T-helper 1 cell treated with Interleukin-12 subunit alpha and Interleukin-12 subunit beta and Interleukin-4 antibody, amounts not matched to agents 30 ng/mL and 1 ng/mL, for 36 hours (primary cell): Measurements from ENCODE around the gene LAMA5. TPM values are rescaled to one million over a fixed set of nuclear protein-coding genes. Genes with fewer than 3 reads are reported as not detected.

Experiments
- intact Hi-C: fragments of 100-400 bp; cut with micrococcal nuclease; formaldehyde crosslinking; loops from one replicate; pipeline ENCODE4 v1.15.1; 2024
- total RNA-seq: library from RNA; stranded (reverse); gene quantifications from 2 replicates; pipeline ENCODE4 v1.2.3, GENCODE V29; 2022

Gene LAMA5
- total RNA-seq, 1 donor from 2014 or later: 0.76 TPM

DNA sequence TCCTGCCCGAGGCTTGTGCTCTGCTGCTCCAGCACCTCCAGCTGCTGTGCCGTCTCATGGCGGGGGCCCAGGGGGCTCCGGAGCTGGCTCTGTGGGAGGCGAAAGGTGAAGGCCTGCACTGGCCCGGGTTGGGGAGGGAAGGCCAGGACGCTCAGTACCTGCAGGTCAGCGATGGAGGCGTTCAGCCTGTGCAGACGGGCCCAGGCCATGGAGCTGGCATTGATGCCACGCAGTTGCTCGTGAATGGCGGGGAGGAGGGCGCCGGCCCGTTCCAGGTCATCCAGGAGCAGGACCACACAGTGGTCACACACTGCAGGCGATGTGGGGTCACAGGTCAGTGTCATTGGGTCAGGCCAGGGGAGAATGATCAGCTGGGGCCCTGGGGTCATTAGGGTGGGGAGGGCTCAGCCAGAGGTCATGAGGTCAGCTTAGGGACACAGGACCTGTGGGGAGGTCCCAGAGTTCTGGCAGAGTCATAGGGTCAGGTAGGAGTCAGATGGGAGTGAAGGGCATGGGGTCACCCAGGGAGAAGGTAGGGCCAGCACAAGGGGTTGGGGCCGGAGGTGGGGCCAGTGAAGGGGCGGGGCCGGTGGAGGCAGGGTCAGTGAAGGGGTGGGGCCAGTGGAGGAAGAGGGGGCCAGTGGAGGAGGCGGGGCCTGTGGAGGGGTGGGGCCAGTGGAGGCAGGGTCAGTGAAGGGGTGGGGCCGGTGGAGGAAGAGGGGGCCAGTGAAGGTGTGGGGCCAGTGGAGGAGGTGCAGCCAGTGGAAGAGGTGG, 46.3 kb downstream of the LAMA5 start:
- intact Hi-C loops: loop anchor here (1.0 kb wide), 1 partner anchor 18 kb away; the partner anchor contains the start of gene ADRM1

DNA sequence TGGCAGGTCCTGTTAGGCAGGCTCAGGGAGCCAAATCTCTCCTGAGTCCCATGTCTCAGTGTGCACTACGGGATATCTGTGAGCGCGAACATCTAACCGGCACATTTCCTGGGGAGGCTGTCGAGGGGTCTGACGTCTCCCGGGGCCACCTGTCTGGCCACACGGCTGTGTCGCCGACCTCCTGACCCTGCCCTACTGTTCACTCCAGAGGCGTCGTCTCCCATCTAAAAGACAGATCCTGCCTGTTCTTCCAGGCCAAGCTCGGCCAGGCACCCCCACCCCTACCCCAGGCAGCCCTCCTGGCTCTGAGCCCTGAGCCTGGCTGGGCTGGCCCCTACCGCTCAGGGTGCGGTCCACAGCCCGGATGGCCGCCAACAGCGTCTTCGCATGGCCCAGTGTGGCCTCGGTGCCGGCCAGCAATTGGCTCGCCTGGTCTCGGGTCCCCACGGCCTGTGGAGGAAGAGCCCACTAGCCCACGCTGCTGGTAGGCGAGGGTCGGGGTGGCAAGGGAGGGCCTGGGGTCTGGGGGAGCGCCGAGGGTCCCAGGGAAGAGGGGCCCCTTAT, 47.7 kb downstream of the LAMA5 start:
- intact Hi-C loops: no loop called here

DNA sequence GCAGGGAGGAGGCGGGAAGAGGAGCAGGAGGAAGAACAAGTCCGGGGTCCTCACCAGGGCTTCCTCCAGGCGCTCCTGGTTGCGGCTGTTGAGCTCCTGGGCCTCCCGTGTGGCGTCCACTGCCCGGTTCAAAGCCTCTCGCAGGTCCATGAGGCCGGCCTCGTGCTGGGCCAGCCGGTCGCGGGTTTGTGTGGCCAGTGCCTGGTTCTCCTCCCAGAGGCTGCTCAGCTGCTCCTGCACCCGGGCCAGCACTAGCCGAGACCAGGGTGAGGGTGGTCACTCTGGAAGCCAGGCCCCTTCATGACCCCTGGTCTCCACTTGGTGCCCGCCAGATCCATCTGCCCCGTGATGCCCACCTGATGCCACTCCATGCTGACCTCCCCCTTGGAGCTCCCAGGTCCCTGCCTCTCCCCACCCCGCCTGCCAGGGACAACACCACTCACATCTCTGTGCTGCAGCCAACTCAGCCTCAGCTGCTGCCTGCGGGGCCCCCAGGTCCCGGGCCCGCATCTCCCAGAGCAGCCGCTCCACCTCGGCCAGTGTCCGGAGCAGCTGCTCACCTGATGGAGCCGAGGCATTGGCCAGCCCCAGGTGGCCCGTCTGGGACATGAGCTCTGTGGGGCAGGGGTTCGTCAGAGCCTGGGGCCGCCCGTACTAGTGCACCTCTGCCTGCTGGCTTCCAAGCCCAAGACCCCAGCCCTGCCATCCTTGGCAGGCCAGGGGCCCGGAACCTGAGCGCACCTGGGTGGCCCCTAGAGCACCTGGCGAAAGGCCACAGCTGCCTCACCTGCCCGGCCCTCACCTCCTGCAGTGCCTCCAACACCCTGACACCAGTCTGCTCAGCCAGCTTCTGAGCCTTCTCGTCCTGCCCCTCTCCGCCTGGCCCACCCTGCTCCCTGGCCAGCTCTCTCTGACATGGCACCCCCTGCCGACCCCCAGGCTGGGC, 48.4 kb downstream of the LAMA5 start:
- intact Hi-C loops: no loop called here

DNA sequence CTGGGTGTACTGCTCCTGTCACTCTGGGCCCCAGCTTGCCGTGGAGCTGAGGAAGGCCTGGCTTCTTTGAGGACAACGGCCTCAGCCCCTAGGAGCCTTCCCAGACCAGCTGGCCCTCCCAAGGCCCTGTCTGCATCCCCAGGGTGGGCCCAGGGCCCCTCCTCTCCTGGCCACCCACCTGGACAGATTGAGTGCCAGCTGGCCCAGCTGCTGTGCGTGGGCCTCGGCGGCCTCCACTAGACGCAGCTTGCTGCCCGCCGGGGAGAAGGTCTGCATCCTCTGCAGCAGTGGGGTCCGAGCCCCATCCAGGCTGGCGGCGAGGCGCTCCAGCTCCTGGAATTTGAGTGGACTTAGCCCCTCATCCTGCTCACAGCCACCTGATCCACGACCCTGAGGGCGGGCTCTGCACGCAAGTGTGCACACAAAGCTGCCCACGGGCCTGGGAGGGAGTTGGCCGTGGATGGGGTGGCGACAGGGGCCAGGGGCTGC, 49.9 kb downstream of the LAMA5 start:
- intact Hi-C loops: no loop called here

DNA sequence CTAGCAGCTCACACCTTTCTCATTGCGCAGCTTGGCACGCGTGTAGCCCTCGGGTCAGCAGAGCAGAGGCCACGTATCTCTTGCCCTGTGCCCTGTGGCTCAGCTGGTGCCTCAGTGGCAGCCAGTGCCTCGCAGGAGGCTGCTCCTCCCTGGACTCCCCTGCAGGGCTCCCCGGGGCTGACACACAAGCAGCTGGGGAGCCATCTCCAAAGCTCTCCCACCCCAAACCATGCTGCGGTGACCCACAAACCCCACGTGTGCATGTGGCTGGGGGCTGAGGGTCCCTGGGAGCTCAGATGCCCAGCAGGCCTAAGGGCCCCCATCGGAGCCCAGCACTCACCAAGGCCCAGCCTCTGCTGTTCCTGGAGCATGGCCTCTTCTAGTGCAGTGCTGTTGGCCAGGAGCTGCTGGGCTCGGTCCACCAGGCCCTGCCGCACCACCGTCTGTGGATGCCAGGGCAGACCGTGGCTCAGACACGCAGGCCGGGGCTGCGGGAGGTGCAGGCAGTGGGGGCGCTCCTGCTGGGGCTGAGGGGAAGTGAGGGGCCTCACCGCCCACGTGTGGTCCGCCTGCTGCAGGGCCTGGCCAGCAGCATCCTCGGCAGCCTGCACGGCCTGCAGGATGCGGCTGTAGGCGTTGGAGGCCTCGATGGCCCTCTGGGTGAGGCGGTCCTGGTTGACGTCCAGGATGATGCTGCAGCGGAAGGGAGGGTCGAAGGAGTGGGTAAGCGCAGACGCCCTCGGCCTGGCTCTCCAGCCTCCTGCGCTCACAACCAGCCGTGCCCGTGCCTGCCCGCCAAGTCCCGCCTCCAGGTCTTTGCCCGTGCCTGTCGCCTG, 50.6 kb downstream of the LAMA5 start:
- intact Hi-C loops: no loop called here

DNA sequence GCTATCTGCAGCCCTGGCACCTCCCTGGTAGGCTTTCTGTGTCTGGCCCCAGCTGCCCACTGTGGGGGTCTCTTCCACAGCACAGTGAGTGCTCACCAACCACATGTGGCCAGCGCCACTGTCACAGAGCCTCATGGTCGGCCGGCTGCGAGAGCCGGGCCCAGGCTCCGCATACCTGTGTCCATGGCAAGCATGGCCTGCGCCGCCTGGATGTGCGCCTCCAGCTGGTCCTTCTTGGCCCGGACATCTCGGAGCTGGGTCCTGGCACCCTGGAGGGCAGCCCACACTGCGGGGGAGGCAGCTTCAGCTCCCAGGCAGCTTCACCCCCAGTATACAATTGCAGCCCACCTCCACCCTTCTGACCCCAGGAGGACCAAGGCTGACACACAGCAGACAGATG, 51.3 kb downstream of the LAMA5 start:
- intact Hi-C loops: no loop called here

DNA sequence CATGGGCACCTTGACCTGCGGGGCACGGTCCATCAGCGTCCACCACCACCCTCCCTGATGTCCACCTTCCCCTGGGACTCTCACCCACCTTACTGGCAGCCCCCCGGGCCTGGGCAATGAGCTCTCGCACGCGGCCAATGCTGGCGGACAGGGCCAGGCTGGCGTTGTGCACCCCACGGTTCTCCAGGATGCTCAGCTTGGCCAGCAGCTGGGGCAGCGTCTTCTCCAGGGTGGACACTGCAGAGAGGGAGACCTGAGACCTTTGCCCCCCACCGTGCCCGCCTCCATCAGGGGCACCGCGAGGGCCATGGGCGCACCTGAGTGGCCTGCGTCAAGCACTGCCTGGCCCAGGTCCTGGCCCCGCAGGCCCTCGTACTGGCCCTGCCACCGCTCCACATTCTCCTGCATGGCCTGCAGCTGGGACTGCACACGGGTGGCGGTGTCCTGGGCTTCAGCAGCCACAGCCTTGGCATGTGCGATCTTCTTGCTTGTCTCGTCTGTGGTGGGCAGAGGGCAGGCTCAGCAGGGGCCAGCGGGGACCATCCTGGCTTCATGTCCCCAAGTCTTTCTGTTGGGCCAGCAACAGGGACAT, 52.3 kb downstream of the LAMA5 start:
- intact Hi-C loops: no loop called here

DNA sequence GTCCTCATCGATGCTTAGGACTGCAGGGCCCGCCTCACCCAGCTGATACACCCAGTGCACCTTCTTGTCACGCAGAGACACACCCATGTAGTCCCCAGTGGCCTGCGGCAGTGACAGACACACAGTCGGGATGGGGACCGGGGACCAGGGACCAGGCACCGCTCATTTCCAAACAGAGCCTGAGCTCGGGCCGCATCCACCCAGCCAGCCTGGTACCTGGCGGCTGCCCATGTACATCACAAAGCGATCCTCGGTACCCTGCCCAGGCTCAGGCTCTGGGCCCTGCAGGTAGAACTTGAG, 52.8 kb downstream of the LAMA5 start:
- intact Hi-C loops: no loop called here

DNA sequence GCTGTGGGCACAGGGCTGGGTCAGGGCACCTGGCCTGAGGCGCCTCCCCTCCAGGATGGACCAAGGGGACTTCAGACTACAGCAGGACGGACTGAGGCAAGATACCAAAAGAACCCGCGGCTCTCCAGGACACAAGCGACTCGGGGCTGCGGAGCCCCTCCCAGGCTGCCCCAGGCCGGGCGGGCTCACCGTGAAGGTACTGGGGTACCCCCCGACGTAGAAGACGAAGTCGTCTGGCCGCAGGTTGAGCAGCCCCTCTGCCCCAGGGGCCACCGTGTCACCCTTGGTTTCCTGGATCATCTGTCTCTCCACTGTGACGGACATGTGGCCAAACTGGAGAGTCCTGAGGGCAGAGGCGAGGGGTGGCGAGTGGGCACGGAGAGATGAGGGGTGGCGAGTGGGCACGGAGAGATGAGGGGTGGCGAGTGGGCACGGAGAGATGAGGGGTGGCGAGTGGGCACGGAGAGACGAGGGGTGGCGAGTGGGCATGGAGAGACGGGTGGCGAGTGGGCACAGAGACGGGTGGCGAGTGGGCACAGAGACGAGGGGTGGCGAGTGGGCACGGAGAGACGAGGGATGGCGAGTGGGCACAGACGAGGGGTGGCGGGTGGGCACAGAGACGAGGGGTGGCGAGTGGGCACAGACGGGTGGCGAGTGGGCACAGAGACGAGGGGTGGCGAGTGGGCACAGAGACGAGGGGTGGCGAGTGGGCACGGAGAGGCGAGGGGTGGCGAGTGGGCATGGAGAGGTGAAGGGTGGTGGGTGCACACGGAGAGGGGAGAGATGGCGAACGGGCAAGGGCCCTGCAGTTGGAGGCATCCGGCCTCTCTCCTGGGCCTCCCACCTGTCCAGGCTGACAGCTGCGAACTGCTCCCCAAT, 53.4 kb downstream of the LAMA5 start:
- intact Hi-C loops: no loop called here

DNA sequence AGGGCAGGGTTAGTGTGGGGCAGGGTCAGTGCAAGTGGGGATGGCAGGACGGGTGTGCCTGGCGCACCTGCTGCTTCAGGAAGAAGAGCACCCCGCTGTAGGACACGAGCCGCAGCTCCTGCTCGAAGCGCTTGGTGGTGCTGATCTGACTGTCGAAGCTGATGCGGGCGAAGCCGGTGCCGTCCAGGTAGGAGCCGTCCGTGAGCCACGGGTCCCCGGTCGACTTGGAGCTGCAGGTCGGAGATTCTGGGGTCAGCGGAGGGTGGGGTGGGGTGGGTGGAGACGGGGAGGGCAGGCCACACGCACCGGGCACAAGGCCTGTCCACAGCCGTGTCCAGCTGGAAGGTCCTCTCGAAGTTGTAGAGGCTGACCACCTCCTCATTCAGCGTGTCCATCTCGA, 54.1 kb downstream of the LAMA5 start:
- intact Hi-C loops: no loop called here

DNA sequence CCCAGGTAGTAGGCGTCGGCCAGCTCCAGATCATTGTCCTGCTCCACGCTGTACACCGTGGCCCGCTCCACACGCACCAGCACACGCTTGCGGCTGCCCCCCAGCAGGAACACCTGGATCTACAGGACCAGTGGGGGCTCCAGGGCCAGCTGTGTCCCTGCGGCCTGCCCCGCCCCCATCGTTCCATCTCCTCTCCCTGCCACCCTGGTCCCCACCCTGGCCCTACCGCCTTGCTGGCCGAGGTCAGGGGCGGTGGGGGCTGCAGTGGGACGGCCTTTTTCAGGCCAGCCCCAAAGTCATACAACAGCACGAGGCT, 54.5 kb downstream of the LAMA5 start:
- intact Hi-C loops: no loop called here

DNA sequence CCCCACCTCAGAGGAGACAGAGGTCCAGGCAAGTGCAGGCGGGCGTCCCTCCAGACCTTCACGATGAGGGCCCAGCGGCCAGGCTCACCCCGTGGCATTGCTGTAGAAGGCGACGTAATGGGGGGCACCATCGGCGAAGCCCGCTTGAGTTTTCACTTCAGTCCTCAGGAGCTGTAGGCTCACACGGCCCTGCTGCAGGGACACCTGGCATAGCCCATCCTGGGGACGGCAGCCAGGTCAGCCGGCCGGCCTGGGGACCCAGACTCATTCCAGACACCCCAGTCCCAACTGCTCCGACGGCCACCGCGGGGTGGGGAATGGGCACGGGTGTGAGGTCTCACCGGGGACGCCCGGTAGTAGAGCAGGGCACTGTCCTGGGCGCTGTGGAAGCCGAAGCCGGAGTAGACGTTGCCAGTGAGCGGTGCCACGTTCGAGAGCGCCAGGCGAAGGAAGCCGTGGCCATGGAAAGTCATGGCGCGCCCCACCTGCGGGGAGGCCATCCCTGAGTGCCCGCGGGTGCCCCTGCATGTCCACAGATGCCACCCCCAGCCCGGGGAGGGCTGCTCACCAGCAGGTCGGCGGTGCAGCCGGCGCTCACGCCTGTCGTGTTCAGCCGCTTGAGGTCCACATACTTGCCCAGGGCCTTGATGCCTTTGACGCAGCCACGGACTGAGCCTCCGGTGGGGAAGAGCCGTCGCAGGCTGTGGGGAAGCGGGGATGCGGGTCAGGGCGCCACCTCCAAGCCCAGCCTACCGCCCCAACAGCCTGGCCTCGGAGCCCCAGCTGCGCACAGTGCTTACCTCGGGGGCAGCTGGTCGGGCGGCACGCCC, 55.1 kb downstream of the LAMA5 start:
- intact Hi-C loops: no loop called here

DNA sequence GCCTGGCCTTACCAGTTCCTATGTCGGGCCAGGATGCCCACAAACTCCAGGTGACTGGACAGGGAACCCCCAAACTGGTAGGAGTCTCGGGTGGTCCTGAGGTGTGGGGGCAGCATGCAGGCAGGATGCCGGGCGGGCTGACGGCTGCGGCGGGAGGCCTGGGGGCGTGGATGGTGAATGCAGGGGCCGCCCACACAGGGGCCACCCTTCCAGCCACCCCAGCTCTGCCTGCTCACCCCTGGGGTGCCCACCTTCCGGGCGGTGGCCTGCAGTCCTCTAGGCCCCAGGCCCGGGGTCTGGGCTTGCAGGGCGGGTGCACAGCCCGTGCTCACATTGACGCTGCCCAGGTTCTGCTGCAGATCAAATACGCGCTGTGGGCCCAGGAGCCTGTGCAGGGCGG, 56.0 kb downstream of the LAMA5 start:
- intact Hi-C loops: no loop called here

DNA sequence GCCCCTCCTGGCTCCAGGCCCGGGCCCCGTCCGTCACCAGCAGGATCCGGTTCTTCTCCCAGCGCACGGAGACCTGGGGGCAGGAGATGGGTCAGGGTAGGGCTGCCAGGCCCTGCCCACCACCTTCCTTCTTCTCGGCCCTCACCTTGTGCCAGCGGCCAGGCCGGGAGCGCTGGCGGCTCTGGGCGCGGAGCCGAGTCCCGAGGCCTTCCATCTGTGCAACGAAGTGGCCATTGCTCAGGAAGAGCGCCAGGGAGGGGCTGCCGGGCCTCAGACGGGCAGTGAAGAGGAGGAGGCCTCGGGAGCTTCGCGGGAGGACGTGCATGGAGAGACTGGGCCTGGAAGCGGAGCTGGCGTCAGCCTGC, 56.4 kb downstream of the LAMA5 start:
- intact Hi-C loops: no loop called here

DNA sequence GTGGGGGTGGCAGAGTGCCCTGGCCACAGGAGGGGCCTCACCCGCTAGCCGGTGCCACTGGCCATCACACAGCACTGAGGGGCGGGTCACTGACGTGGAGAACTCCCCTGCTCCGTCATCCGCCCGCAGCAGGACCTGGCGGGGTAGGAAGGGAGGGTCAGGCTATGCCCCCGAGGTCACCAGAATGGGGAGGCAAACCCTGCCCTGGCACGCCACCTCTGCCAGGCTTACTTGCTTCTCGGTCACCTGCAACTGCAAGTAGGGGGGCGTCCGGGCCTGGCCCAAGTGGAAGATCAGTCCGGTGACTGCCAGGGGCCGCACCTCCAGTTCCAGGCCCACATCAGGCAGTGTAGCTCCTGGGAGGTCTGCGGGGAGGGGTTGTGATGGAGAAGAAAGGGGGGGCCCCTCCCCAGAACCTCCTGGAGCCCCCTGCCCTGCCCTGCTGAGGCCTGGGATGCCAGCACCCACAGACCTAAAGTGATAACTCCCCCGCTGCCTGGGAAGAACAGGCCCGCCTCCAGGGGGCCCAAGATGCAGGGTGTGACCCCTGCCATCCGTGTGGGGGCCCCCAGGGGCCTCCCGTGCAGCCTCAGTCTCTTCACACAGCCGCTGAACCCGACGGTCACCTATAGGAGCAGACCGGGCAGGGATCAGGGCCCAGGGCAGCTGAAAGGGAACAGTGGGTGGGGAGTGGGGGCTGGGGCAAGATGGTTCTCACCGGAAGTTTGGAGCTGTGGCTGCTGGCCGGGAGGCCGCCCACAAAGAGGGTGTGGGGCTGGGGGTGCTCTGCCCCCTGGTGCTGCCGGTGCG, 57.0 kb downstream of the LAMA5 start:
- intact Hi-C loops: no loop called here

DNA sequence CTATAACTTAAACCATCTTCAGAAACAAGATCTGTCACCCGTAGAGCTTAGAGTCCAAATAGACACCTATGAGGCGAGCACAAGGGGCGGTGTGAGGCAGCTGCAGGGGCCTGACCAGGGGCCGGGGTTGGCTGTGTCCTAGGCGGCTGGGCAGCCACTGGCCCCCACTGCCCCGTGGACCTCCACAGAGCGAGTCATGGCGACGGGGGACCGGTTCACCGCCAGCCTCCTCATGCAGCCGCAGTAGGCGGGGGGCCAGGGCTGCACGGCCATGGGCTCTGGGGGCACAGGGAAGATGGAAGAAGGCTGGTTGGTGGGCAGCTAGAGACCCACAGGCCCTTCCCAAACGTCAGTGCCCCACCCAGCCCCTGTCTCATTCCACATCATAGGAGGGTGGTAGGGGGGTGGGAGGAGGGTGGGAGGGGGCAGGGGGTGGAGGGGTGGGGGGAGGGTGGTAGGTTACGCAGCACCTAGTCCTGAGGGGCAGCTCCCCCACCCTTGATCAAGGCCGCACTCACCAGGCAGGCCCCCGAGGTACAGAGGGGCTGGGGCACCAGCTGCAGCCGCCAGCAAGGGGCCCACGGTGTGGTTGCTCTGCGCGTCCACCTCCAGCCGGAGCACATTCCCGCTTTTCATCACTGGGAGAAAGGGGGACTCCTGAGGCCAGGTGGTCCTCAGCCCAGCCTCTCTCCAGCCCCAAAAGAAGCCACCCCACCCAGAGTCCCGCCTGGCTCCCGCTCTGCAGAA, 57.7 kb downstream of the LAMA5 start:
- intact Hi-C loops: no loop called here

DNA sequence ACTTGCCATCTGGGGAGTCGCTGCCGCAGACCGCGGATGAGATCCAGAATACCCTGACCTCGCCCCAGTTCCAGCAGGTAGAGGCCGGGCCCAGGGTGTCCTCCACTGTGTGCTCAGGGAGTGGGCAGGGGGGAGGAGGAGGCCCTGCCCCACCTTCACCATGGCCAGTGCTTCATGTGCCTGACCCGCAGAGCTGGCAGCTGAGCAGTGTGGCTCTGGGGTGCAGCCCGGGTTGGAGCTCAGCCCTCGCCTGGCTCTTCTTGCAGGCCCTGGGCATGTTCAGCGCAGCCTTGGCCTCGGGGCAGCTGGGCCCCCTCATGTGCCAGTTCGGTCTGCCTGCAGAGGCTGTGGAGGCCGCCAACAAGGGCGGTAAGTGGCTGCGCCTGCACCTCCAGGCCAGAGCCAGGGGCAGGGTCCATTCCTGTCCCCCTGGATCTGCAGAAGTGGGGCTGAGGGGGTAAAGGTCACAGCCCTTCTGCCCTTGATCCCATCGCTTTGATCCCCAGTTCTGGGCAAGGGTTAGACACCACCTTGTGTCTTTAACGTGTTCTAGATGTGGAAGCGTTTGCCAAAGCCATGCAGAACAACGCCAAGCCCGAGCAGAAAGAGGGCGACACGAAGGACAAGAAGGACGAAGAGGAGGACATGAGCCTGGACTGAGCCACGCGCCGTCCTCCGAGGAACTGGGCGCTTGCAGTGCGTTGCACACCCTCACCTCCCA, 58.9 kb downstream of the LAMA5 start:
- intact Hi-C loops: no loop called here
